H9 (cell line): ENCODE measurements around the gene FBXL7. TPM values are rescaled to one million over a fixed set of nuclear protein-coding genes. Genes with fewer than 3 reads are reported as not detected.

Experiments used
- DNase-seq: peaks from one replicate; pipeline ENCODE4 v3.0.0-alpha.2; 2017
- H2AFZ ChIP-seq: one replicate; pipeline ENCODE4 v1.6.1; 2013; ENCODE audit warnings: mild to moderate bottlenecking, low read length, control low read depth, moderate library complexity
- H2AK5ac ChIP-seq: 2 replicates; pipeline ENCODE4 v1.6.1; 2013; ENCODE audit warnings: low read length, control low read depth, mixed read lengths; ENCODE audit not compliant: insufficient read length
- H2BK120ac ChIP-seq: one replicate; pipeline ENCODE4 v1.6.1; 2013; ENCODE audit warnings: low read depth, mild to moderate bottlenecking, low read length, control low read depth, inconsistent platforms; ENCODE audit not compliant: poor library complexity, severe bottlenecking
- H2BK12ac ChIP-seq: 2 replicates; pipeline ENCODE4 v1.6.1; 2013; ENCODE audit warnings: low read length, control low read depth, mixed read lengths, low read depth; ENCODE audit not compliant: insufficient read length
- H2BK15ac ChIP-seq: 2 replicates; pipeline ENCODE4 v1.6.1; 2013; ENCODE audit warnings: low read depth, low read length, control low read depth
- H2BK20ac ChIP-seq: one replicate; pipeline ENCODE4 v1.6.1; 2013; ENCODE audit warnings: low read depth, mild to moderate bottlenecking, low read length, control low read depth, inconsistent platforms; ENCODE audit not compliant: poor library complexity, severe bottlenecking
- H2BK5ac ChIP-seq: 2 replicates; pipeline ENCODE4 v1.6.1; 2013; ENCODE audit warnings: low read length, control low read depth, mixed read lengths; ENCODE audit not compliant: insufficient read length
- H3K14ac ChIP-seq: 2 replicates; pipeline ENCODE4 v1.6.1; 2013; ENCODE audit warnings: low read length, control low read depth; ENCODE audit not compliant: insufficient read depth
- H3K18ac ChIP-seq: 2 replicates; pipeline ENCODE4 v1.6.1; 2013; ENCODE audit warnings: low read depth, mild to moderate bottlenecking, mixed read lengths, low read length, control low read depth; ENCODE audit not compliant: insufficient read length
- H3K23ac ChIP-seq: 2 replicates; pipeline ENCODE4 v1.6.1; 2013; ENCODE audit warnings: low read length, control low read depth, mixed read lengths, low read depth; ENCODE audit not compliant: insufficient read length
- H3K23me2 ChIP-seq: 2 replicates; pipeline ENCODE4 v1.6.1; 2013; ENCODE audit warnings: low read depth, mild to moderate bottlenecking, mixed read lengths, low read length, control low read depth; ENCODE audit not compliant: insufficient read length, poor library complexity, severe bottlenecking
- H3K27ac ChIP-seq: 2 replicates; pipeline ENCODE4 v1.5.1; 2013; ENCODE audit warnings: low read length, control low read depth, mixed read lengths, low read depth; ENCODE audit not compliant: insufficient read length
- H3K27me3 ChIP-seq: 2 replicates; pipeline ENCODE4 v1.6.1; 2013; ENCODE audit warnings: low read length, control low read depth, inconsistent platforms; ENCODE audit not compliant: insufficient read depth
- H3K4ac ChIP-seq: 2 replicates; pipeline ENCODE4 v1.6.1; 2013; ENCODE audit warnings: low read depth, mild to moderate bottlenecking, control low read depth, inconsistent platforms, low read length, moderate library complexity
- H3K4me1 ChIP-seq: 2 replicates; pipeline ENCODE4 v1.6.1; 2013; ENCODE audit warnings: low read length, control low read depth, inconsistent platforms; ENCODE audit not compliant: insufficient read depth
- H3K4me2 ChIP-seq: 2 replicates; pipeline ENCODE4 v1.6.1; 2013; ENCODE audit warnings: low read length, control low read depth, mixed read lengths; ENCODE audit not compliant: insufficient read length, insufficient read depth
- H3K56ac ChIP-seq: 2 replicates; pipeline ENCODE4 v1.6.1; 2013; ENCODE audit warnings: low read depth, mild to moderate bottlenecking, mixed read lengths, low read length, control low read depth; ENCODE audit not compliant: insufficient read length
- H3K79me1 ChIP-seq: 2 replicates; pipeline ENCODE4 v1.6.1; 2013; ENCODE audit warnings: low read depth, mild to moderate bottlenecking, moderate library complexity, low read length, control low read depth, inconsistent platforms; ENCODE audit not compliant: insufficient read depth, poor library complexity, severe bottlenecking
- H3K79me2 ChIP-seq: 2 replicates; pipeline ENCODE4 v1.6.1; 2013; ENCODE audit warnings: low read length, control low read depth, inconsistent platforms; ENCODE audit not compliant: insufficient read depth
- H3K9ac ChIP-seq: 2 replicates; pipeline ENCODE4 v1.6.1; 2013; ENCODE audit warnings: low read length, control low read depth, mixed read lengths; ENCODE audit not compliant: insufficient read length; ENCODE audit errors: extremely low read depth
- H3K9me3 ChIP-seq: one replicate; pipeline ENCODE4 v1.6.1; 2013; ENCODE audit warnings: low read depth, low read length, inconsistent platforms; ENCODE audit not compliant: control insufficient read depth
- H3T11ph ChIP-seq: one replicate; pipeline ENCODE4 v1.6.1; 2013; ENCODE audit warnings: mild to moderate bottlenecking, low read length, control low read depth, inconsistent platforms
- H4K20me1 ChIP-seq: one replicate; pipeline ENCODE4 v1.6.1; 2013; ENCODE audit not compliant: control insufficient read depth, insufficient read length, insufficient read depth
- H4K5ac ChIP-seq: 2 replicates; pipeline ENCODE4 v1.6.1; 2013; ENCODE audit warnings: low read depth, mild to moderate bottlenecking, mixed read lengths, low read length, control low read depth; ENCODE audit not compliant: insufficient read length
- H4K8ac ChIP-seq: replicated peaks from 2 replicates; pipeline ENCODE4 v1.6.1; 2013; ENCODE audit warnings: low read length, control low read depth, mixed read lengths, low read depth; ENCODE audit not compliant: insufficient read length
- H4K91ac ChIP-seq: 2 replicates; pipeline ENCODE4 v1.6.1; 2013; ENCODE audit warnings: low read depth, mild to moderate bottlenecking, moderate library complexity, mixed read lengths, low read length, control low read depth; ENCODE audit not compliant: insufficient read length
- H3K27ac Mint-ChIP-seq, 3 experiments: 2 replicates in 2 of 3; 3 replicates in 1 of 3; pipeline ENCODE4 v1.8.0; 2020 to 2021; ENCODE audit warnings: mixed read lengths in 3 of 3, mild to moderate bottlenecking in 1 of 3, moderate library complexity in 1 of 3
- H3K27me3 Mint-ChIP-seq: 2 replicates; pipeline ENCODE4 v1.8.0; 2021; ENCODE audit warnings: low read depth, mild to moderate bottlenecking, moderate library complexity, mixed read lengths
- H3K36me3 Mint-ChIP-seq, 3 experiments: 2 replicates in 2 of 3; 3 replicates in 1 of 3; pipeline ENCODE4 v1.8.0; 2020 to 2021; ENCODE audit warnings: low read depth in 3 of 3, mixed read lengths in 3 of 3; ENCODE audit not compliant: insufficient read depth in 1 of 3
- H3K4me1 Mint-ChIP-seq, 2 experiments: 2 replicates each; pipeline ENCODE4 v1.8.0; 2020; ENCODE audit warnings: mixed read lengths in 2 of 2
- H3K4me3 Mint-ChIP-seq, 2 experiments: 2 replicates in 1 of 2; 3 replicates in 1 of 2; pipeline ENCODE4 v1.8.0; 2020 to 2021; ENCODE audit warnings: mild to moderate bottlenecking in 2 of 2, mixed read lengths in 2 of 2, moderate library complexity in 1 of 2
- H3K9me3 Mint-ChIP-seq, 2 experiments: 2 replicates in 1 of 2; 3 replicates in 1 of 2; pipeline ENCODE4 v1.8.0; 2020; ENCODE audit warnings: mild to moderate bottlenecking in 2 of 2, mixed read lengths in 2 of 2, moderate library complexity in 1 of 2
- CTCF ChIP-seq: fragments of 200-600 bp; sonication (generic); conservative IDR thresholded peaks from 3 replicates; pipeline ENCODE4 v1.8.0; 2021; ENCODE audit warnings: antibody characterized with exemption, mild to moderate bottlenecking
- WGBS: extraction: QIAGEN DNeasy Blood & Tissue Kit; methylation state at CpG from one replicate; pipeline ENCODE4 v1.1.7; 2013; ENCODE audit warnings: missing lambda C conversion rate, low lambda C conversion rate, mixed read lengths; ENCODE audit not compliant: insufficient read length; ENCODE audit errors: extremely low coverage; 5-methylcytosine and 5-hydroxymethylcytosine counted together
- total RNA-seq: library from RNA; stranded (reverse); gene quantifications from 2 replicates; pipeline ENCODE4 v1.2.1, GENCODE V29; 2021

Gene FBXL7
- total RNA-seq, 1 experiment from 2014 or later: 14.6 TPM

DNA sequence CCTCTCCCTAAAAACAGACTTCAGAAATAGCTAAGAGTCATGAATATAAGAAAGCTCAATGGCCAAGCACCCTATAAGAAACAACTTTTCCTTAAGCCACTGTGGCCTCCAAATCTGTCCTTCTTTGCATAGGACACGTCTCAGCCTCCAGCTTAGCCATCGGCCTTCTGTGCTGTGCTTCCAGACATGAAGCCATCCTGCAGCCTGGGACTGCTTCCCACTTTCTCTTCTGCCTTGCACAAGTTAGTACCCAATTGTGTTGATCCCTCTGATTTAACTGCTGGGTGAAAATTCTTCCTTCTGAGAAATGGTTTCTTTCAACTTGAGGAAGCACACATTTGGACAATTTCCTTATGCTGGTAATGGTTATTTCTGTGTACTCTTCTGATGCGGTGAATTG, 344.9 kb downstream of the FBXL7 start:
- Histone ChIP-seq H2AK5ac (no peak overlapping the region), H2BK5ac (no peak overlapping the region), H3K9me3 (peaks cover 9% of the 10 kb centered on the region), H3K79me1 (no peaks in the 10 kb centered on the region), H4K91ac (no peak overlapping the region), H3K4me1 (no peaks in the 10 kb centered on the region), H3K79me2 (no peaks in the 10 kb centered on the region), H2BK120ac (no peak overlapping the region), H3T11ph (no peak overlapping the region), H3K4ac (no peak overlapping the region), H3K4me2 (no peak overlapping the region), H2AFZ (no peak overlapping the region), H3K14ac (no peak overlapping the region), H4K5ac (no peak overlapping the region), H4K8ac (no peak overlapping the region), H3K18ac (no peak overlapping the region), H3K23ac (no peak overlapping the region), H3K9ac (no peak overlapping the region), H4K20me1 (no peaks in the 10 kb centered on the region), H3K56ac (no peak overlapping the region), H3K27ac (no peak overlapping the region), H3K23me2 (no peaks in the 10 kb centered on the region), H2BK12ac (no peak overlapping the region), H2BK20ac (no peak overlapping the region), H3K27me3 (no peaks in the 10 kb centered on the region), H2BK15ac (no peak overlapping the region)
- Mint-ChIP-seq H3K27ac (no peak overlapping the region), H3K4me3 (no peak overlapping the region), H3K4me1 (peaks cover 0 to 3% of the 10 kb centered on the region in 2 experiments; a peak in 1 of 4 replicates), H3K27me3 (no peaks in the 10 kb centered on the region), H3K36me3 (peaks cover 11 to 24% (median 16%) of the 10 kb centered on the region in 3 experiments), H3K9me3 (peaks cover 21 to 29% of the 10 kb centered on the region in 2 experiments)
- no peak for DNase-seq
- no CpG with 5 or more reads among the region's 3 CpGs for WGBS
- no peak for TF ChIP-seq CTCF
